NCI-H748 treated with DMSO at 0.1 percent for 48 hours (cell line): Measurements from ENCODE around the gene PRMT1.

Experiments
- DNase-seq: peaks from one replicate; lab custom pipeline; 2025; lab: John Stamatoyannopoulos, UW

The PRMT1 gene

GRCh38 chr19:49727217-49728030 is 50.4 kb downstream of the PRMT1 start:
- no peak for DNase-seq

DNA sequence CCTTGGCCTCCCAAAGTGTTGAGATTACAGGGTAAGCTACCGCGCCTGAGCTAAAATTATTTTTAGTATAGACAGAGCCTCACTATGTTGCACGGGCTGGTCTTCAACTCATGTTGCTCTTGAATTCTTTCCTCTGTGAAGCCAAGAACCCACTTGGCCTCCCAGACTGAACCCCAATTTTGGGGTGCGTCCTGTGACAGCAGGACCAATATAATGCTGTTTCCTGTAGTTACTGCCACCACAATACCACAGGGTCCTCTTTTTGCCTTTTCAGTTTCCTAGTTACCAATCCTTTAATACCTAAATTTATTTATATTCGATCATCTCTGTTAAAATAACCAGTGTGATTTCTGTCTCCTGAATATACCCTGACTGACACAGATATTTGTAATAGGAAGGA is 53.1 kb downstream of the PRMT1 start:
- no peak for DNase-seq
